SH-SY5Y (cell line): ENCODE results near the gene CA5A.

ENCODE experiments used
- GATA2 ChIP-seq: IDR thresholded peaks from 2 replicates; pipeline ENCODE4 v1.6.1; 2011; ENCODE audit warnings: mild to moderate bottlenecking, low read depth, low read length
- GATA3 ChIP-seq: IDR thresholded peaks from 2 replicates; pipeline ENCODE4 v1.6.1; 2011; ENCODE audit warnings: low read depth, mild to moderate bottlenecking, low read length, moderate library complexity

Gene CA5A

DNA sequence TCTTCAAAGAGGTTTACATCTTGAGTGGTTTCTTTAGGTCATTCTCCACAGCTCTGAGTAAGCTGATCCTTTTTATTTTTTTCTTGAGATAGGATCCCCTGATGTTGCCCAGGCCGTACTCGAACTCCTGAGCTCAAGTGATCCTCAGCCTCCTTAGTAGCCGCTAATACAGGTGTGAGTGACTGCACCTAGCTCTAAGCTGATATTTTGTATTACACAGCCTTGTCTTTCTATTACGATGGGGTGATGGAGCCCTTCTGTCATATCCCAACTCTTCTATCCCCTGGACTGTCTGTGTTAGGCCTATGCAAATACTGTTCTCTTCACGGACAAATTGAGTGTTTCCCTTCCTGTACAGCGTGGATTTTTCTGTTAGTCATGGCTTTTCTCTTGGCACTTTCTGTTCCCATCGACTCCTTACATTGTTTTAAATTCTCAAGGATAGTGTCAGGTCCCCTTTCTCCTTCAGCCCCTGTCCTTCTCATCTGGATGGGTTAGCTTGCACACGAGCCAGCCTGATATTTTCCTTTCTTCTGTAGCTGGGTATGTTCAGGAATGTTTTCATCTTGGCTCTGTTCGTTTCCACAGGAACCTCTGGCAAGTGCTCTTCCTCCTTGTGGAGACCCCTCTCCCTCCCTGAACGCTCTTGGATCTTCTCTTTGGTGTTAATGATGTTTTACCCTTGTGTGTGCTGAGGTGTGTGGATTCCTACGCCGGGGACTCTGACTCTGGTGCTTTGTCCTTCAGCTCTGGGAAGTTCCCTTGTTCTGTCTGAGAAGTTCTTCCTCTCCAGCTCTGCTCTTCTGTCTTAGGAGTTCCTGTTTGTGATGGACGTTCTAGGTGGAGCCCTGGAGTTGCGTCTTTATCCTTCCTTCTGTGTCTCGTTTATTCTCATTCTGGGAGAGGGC, 17.2 kb upstream of the CA5A start:
- TF ChIP-seq GATA2 (no peak), GATA3 (no peak)

DNA sequence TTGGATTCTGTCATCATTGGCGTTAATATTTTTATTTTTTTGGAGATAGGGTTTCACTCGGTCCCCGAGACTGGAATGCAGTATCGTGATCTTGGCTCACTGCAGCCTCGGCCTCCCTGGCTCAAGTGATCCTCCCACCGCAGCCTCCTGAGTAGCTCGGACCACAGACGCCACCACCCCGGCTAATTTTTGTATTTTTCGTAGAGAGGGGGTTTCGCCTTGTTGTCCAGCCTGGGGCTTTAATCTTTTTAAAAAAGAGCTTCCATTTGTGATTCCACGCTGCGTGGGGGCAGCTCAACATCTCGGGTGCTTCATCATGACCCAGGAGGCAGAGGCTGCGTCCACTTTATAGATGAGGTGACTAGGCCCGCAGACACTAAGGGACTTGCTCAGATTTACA, 16.4 kb upstream of the CA5A start:
- TF ChIP-seq GATA3 (no peak), GATA2 (no peak)

DNA sequence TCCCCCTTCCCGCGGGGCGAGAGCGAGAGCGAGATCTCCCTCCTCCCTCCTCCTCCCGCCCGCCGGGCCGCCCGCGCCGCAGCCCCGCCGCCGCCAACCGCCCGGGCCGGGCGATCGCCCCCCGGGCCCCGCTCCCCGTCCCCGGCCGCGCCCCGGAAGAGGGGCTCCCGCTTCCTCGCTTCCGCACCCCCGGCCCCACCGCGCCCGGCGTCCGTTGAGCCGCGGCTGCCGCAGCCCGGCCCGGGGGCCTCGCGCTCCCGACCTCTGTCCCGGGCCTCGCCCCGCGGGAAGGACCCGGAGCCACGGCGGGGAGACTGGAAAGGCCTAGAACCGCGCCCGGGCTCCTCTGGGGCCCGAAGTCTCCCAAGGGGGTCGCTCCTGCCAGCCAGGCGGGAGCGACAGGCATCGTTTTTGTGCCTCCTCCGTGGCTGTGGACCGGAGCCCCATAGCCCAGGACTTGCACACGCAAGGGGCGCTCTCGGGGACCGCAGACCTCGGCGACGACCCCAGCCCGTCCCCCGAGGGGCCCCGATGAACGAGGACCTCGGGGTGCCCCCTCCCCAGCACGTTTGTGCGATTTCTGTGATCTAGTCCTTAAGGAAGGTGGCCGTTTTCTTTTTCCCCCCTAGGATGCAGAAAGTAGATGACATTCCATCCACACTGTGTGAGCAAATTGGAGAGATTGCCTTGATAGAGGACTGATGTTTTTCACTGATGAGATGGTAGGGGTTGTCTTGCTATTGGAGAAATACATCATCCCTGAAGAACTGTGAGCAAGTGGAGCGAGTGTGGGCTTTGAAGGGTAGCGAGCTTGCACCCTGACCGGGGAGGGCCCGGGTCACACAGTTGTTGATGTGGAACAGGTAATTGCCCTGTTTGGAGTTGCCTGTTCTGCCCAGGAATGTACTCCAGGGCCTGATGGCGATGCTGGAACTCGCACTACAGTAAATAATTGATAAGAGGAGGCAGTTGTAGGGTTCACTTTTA, 15.5 kb upstream of the CA5A start:
- TF ChIP-seq GATA2, result 0 out of 2 replicates have a peak, but pooled peaks have one; percentile 28
- no peak for TF ChIP-seq GATA3

DNA sequence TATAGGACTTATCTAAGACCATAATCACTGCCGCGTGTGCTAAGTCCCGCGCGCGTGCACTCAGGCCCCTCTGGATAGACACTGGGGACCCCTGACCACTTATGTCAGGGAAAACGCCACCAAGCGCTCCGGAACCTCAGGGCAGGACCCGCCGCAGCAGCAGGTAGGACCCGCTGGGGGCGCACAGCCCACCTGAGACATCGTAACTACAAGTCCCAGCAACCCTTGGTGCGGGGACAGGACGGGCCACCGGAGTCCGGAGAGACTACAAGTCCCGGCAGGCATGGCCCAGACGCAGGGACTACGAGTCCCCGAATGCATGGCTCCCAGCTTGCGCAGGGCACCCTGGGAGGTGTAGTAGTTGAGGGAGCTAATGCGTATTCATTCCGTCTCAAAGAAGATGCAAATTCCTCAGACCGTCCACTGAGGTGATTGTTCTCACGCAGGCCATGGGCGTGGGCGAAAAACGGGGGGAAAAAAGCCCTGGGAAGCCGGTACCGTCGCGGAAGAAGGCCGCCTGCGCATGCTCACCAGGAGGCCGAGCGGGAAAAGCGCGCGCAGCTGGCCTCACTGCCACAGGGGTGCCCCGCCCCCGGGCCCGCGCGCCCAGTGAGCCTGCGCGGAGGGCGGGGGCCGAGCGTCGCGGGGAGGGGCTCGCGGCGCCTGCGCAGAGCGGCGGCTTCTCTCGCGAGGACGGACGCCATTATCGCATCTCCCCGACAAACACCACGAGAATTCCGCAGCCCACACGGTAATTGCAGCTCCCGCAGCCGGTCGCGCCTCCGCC, 14.6 kb upstream of the CA5A start, which contains the start of gene BANP:
Gene BANP (plus strand): TSS at position 670 of the 787 bp plus-strand sequence. CDS start 23,682 bp downstream, outside the sequence.
- TF ChIP-seq GATA2 (peak; percentile 38; the same call in 1 of the 2 replicates), GATA3 (no peak)

DNA sequence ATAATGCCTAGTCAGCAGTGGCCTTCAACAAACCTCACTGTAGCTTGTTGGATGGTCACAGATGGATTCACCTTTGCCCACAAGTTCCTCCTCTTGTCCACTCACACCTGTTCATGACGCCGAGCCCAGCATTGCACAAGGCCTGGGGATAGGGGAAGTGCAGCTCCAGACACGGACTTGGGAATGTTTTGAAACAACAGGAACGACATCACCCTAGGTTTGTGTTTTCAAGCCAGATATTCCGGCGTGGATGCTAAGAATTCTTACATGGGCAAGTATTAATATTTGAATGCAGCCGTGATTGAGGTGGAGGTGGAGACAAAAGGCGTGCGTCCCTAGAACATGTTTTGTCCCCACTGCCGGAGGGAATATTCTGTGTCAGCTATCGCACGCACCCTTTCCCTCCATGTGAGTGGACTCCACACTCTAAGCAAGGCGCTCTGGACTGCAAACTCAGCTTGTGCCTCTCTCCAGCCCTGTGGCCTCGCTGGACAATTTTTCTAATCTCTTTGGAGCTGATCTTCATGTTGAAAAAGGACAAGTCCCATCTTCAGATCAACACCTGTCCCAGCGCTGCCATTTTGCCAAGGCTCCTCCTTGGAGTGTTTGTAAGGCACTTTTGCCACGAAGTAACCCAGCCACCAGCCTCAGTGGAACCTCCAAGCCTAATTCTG, 12.9 kb upstream of the CA5A start:
- TF ChIP-seq GATA2 (no peak), GATA3 (no peak)

DNA sequence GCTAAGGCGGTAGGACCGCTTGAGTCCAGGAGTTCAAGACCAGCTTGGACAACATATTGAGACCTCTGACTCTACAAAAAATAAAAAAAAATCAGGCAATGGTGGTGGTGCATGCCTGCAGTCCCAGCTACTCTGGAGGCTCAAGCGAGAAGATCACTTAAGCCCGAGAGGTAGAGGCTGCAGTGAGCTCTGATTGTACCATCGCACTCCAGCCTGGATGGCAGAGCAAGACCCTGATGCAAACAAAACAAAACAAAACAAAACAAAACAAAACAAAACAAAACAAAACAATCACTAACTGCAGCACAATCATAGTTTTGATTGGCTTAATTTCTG, 12.4 kb upstream of the CA5A start:
- TF ChIP-seq GATA2, result no peak
- TF ChIP-seq GATA3, result no peak

DNA sequence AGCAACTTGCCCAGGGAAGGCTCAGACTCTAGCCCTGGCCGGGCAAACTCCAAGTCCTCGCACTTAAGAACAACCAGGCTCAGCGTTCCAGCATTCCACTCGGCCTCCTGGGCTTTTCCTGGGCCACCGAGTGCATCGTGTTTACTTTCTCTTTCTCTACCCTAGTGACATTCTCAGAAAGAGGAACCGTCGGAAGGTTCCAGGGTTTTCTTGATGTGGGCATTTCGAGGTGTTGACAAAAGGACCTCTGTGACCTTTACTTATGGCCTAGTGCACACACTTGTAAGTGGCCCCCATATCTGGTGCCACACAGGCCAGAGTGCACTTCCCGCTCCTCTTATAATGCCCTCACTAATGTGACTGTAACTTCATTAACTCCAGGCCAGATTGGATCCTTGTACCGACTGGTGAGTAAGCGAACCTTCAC, 11.8 kb upstream of the CA5A start:
- TF ChIP-seq GATA2, result no peak
- TF ChIP-seq GATA3, result no peak

DNA sequence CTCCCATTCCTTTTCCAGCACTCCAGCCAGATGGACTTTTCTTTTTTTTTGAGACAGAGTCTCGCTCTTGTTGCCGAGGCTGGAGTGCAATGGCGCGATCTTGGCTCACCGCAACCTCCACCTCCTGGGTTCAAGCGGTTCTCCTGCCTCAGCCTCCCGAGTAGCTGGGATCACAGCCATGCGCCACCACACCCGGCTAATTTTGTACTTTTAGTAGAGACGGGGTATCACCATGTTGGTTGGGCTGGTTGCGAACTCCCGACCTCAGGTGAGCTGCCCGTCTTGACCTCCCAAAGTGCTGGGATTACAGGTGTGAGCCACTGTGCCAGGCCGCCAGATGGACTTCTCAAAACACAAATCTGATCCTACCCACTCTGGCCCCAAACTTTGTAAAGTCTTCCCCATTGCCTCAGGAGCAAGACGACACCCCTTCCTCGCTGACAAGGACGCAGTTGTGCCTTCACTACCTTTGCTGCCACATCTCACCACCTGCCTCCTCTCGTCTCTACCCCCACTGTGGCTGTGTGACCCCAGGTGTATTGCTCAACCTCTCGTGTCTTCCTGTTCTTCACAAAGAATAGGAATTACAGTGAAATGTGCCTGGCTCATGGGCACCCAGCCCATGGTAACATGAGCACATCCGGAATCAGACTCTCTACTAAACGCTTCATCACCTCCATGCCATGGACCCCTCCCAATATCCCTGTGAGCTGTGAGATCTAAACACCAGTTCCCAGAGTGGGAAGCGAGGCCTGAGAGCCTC, 11.2 kb upstream of the CA5A start:
- TF ChIP-seq GATA3 (no peak), GATA2 (no peak)

DNA sequence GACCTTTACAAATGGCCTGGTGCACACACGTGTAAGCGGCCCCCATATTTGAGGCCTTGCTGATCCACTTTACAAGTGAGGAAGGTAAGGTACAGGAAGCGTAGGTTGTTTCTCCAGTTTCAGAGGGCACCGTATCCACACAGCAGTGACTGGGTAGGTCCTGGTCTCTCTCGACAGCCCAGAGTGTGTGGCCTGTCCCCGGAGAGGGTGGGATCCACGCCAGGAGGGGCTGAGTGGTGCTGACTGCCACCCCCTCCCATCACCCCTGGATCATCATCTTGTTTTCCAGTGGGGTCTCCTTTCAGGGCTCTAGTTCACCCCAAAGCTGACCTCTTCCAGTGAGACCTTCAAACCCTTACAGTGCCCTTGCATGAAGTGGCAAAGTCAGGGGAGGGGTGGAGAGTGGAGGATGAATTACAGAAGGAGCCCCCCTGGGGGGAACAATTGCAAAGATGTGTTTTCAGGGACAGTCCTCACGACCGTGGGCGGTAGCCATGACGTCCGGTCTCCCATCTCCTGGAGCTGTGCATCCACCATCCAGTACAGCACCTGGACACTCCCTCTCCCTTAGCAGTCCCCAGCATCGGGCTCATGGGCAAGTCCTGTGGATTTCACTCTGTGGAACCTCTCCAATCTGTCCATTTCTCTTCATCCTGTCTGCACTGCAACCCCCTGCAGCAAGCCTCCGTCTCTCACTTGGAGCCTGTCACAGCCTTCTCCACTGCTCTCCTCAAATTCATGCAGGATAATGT, 10.4 kb upstream of the CA5A start:
- TF ChIP-seq GATA3 (no peak), GATA2 (no peak)

DNA sequence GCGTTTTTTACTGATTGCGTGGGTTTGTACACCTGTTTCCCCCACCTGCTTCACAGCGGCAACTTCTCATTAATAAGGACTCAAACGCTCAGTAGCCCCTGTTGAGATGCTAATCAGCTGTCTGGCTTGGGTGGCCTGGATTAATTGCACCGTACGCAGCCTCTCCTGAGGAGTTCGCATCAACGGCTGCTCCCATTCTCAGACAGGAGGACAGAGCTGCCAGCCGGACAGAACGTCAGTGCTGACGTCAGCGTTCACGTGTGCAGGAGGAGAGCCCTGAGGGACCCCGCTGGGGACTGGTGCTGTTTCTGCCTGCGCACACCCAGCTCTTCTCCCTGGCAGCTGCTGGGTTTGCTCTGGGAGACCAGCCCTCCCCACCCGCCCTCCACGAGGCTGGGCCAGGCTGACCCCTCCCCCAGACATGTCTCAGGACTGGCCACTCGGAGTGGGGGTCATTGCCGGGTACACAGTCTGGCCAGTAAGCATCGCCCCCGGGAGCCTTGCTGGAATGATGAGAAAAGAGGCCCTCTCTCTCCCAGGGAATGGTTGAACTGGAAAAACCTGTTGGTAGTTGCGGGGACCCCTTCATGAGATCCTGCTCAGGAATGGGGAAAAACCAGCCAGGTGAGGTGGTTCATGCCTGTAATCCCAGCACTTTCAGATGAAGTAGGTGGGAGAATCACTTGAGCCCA, 9.2 kb upstream of the CA5A start:
- peak; percentile 66 for TF ChIP-seq GATA2
- TF ChIP-seq GATA3, result no peak

DNA sequence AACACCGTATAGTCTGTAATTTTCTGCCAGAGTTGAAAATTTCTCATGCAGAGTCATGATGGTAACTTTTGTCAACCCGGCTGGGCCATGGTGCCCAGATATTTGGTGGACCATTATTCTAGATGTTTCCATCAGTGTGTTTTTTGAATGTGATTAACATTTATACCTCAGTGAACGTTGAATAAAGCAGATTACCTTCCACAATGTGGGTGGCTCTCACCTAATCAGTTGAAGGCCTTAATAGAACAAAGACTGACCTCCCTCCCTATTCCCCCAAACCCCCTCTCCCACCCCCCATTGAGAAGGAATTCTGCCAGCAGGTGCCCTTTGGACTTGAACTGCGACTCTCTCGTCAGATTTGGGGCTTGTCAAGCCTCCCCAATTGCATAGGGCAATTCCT, 6.4 kb upstream of the CA5A start:
- TF ChIP-seq GATA2 (no peak), GATA3 (no peak)
